H1 (cell line): ENCODE results near the gene LRTM1. TPM values are rescaled to one million over a fixed set of nuclear protein-coding genes. Genes with fewer than 3 reads are reported as not detected.

ENCODE experiments used
- CTCF ChIA-PET: fragments of 300-600 bp; sonication (Branson Sonifier 250); formaldehyde crosslinking; loops from one replicate; lab custom pipeline; 2021; ENCODE audit not compliant: partially characterized antibody; lab: Charles Lee
- POLR2A ChIA-PET: fragments of 300-600 bp; sonication (Branson Sonifier 250); formaldehyde crosslinking; loops from one replicate; lab custom pipeline; 2021; ENCODE audit warnings: inconsistent platforms; ENCODE audit not compliant: partially characterized antibody; lab: Charles Lee
- DNase-seq, 2 experiments: peaks; one replicate each; pipeline versions ENCODE4 v3.0.0 to v3.0.0-alpha.2; 2010 to 2022; ENCODE audit warnings: low spot score in 2 of 2, low read depth in 1 of 2, mixed read lengths in 1 of 2
- FAIRE-seq: peaks from 2 replicates; lab custom pipeline; 2011; peaks lifted over from hg19 to GRCh38; lab: Jason Lieb, UNC
- H2AFZ ChIP-seq: 2 replicates; pipeline ENCODE4 v1.8.1; 2012; ENCODE audit warnings: low read length, inconsistent platforms
- H2AK5ac ChIP-seq: 2 replicates; pipeline ENCODE4 v1.6.1; 2013; ENCODE audit warnings: low read depth, low read length
- H2BK120ac ChIP-seq: replicated peaks from 2 replicates; pipeline ENCODE3; 2013; ENCODE audit warnings: low read depth, low read length, inconsistent platforms
- H2BK12ac ChIP-seq: 2 replicates; pipeline ENCODE4 v1.6.1; 2013; ENCODE audit warnings: low read depth, low read length
- H2BK15ac ChIP-seq: 2 replicates; pipeline ENCODE4 v1.6.1; 2013; ENCODE audit warnings: low read length
- H2BK20ac ChIP-seq: 2 replicates; pipeline ENCODE4 v1.6.1; 2013; ENCODE audit warnings: low read length
- H2BK5ac ChIP-seq: 2 replicates; pipeline ENCODE4 v1.6.1; 2013; ENCODE audit warnings: low read depth, low read length
- H3K14ac ChIP-seq: 2 replicates; pipeline ENCODE4 v1.6.1; 2013; ENCODE audit warnings: inconsistent platforms; ENCODE audit not compliant: insufficient read length
- H3K18ac ChIP-seq: 2 replicates; pipeline ENCODE4 v1.6.1; 2013; ENCODE audit warnings: low read length; ENCODE audit errors: extremely low read depth
- H3K23ac ChIP-seq: 2 replicates; pipeline ENCODE4 v1.6.1; 2013; ENCODE audit warnings: inconsistent platforms; ENCODE audit not compliant: insufficient read length
- H3K23me2 ChIP-seq: 2 replicates; pipeline ENCODE4 v1.6.1; 2013; ENCODE audit warnings: low read depth, low read length
- H3K27ac ChIP-seq: 2 replicates; pipeline ENCODE4 v1.6.1; 2011; ENCODE audit warnings: low read depth, low read length, inconsistent platforms
- H3K27me3 ChIP-seq, 4 experiments: replicated peaks in 1 of 4; 1 replicate in 1 of 4; 2 replicates in 3 of 4; pipeline versions ENCODE4 v1.6.1 to v1.8.1; 2011 to 2013; ENCODE audit warnings: low read length in 3 of 4, mild to moderate bottlenecking in 3 of 4, inconsistent platforms in 2 of 4, mixed read lengths in 2 of 4, moderate library complexity in 1 of 4; ENCODE audit not compliant: control insufficient read depth in 3 of 4, insufficient read depth in 3 of 4; ENCODE audit errors: extremely low read depth in 1 of 4
- H3K36me3 ChIP-seq, 4 experiments: 2 replicates each; pipeline versions ENCODE4 v1.6.1 to v1.8.1; 2011 to 2013; ENCODE audit warnings: mild to moderate bottlenecking in 4 of 4, low read length in 3 of 4, moderate library complexity in 2 of 4, control low read depth in 1 of 4, inconsistent platforms in 1 of 4; ENCODE audit not compliant: insufficient read depth in 4 of 4, control insufficient read depth in 2 of 4
- H3K4ac ChIP-seq: replicated peaks from 2 replicates; pipeline ENCODE3; 2013; ENCODE audit warnings: low read length, low read depth, mixed read lengths, inconsistent platforms; ENCODE audit not compliant: insufficient read length
- H3K4me1 ChIP-seq, 4 experiments: replicated peaks in 1 of 4; 1 replicate in 1 of 4; 2 replicates in 3 of 4; pipeline versions ENCODE4 v1.6.1 to v1.8.1; 2011 to 2013; ENCODE audit warnings: low read length in 3 of 4, inconsistent platforms in 2 of 4, mixed read lengths in 1 of 4; ENCODE audit not compliant: insufficient read depth in 4 of 4, control insufficient read depth in 3 of 4
- H3K4me2 ChIP-seq, 2 experiments: 2 replicates each; pipeline versions ENCODE4 v1.6.1 to v1.8.1; 2011 to 2013; ENCODE audit warnings: low read depth in 2 of 2, low read length in 2 of 2, control low read depth in 1 of 2, inconsistent platforms in 1 of 2, mild to moderate bottlenecking in 1 of 2; ENCODE audit not compliant: insufficient read depth in 1 of 2
- H3K4me3 ChIP-seq, 4 experiments: fragments of 200-600, 300-600 bp in 1 of 4; sonication (generic), shearing (Covaris generic), sonication (Bioruptor Twin) in 1 of 4; 2 replicates each; pipeline versions ENCODE4 v1.5.1 to v1.8.1; 2011 to 2016; ENCODE audit warnings: low read length in 4 of 4, low read depth in 3 of 4, control low read depth in 2 of 4, inconsistent platforms in 2 of 4, mild to moderate bottlenecking in 2 of 4, mixed read lengths in 1 of 4, moderate library complexity in 1 of 4; ENCODE audit not compliant: insufficient read depth in 2 of 4; ENCODE audit errors: extremely low read depth in 1 of 4
- H3K56ac ChIP-seq: replicated peaks from 2 replicates; pipeline ENCODE3; 2013; ENCODE audit warnings: low read depth, mild to moderate bottlenecking, mixed read lengths, low read length, inconsistent platforms; ENCODE audit not compliant: insufficient read length
- H3K79me1 ChIP-seq: 2 replicates; pipeline ENCODE4 v1.6.1; 2013; ENCODE audit warnings: low read depth, low read length, control low read depth
- H3K79me2 ChIP-seq, 2 experiments: 2 replicates each; pipeline versions ENCODE4 v1.6.1 to v1.8.1; 2012 to 2013; ENCODE audit warnings: low read length in 2 of 2, mild to moderate bottlenecking in 2 of 2, inconsistent platforms in 1 of 2; ENCODE audit not compliant: insufficient read depth in 2 of 2, control insufficient read depth in 1 of 2
- H3K9ac ChIP-seq, 4 experiments: replicated peaks in 1 of 4; 1 replicate in 1 of 4; 2 replicates in 3 of 4; pipeline versions ENCODE4 v1.6.1 to v1.8.1; 2011 to 2013; ENCODE audit warnings: low read depth in 3 of 4, low read length in 3 of 4, control low read depth in 2 of 4, mild to moderate bottlenecking in 2 of 4, moderate library complexity in 2 of 4, inconsistent platforms in 1 of 4; ENCODE audit errors: extremely low read depth in 1 of 4
- H3K9me3 ChIP-seq, 2 experiments: 2 replicates each; pipeline versions ENCODE4 v1.6.1 to v1.8.1; 2012 to 2013; ENCODE audit warnings: mild to moderate bottlenecking in 2 of 2, moderate library complexity in 2 of 2, control low read depth in 1 of 2, inconsistent platforms in 1 of 2, low read depth in 1 of 2, low read length in 1 of 2, mixed read lengths in 1 of 2; ENCODE audit not compliant: insufficient read depth in 2 of 2
- H4K20me1 ChIP-seq, 2 experiments: replicated peaks in 1 of 2; 2 replicates each; pipeline versions ENCODE3 to v1.8.1; 2011 to 2013; ENCODE audit warnings: inconsistent platforms in 2 of 2, low read length in 2 of 2, mild to moderate bottlenecking in 1 of 2; ENCODE audit not compliant: insufficient read depth in 2 of 2, control insufficient read depth in 1 of 2
- H4K5ac ChIP-seq: 2 replicates; pipeline ENCODE4 v1.6.1; 2013; ENCODE audit warnings: low read length, low read depth, mixed read lengths, inconsistent platforms; ENCODE audit not compliant: insufficient read length
- H4K8ac ChIP-seq: 2 replicates; pipeline ENCODE4 v1.8.0; 2013; ENCODE audit warnings: mild to moderate bottlenecking, moderate library complexity, low read length, inconsistent platforms; ENCODE audit not compliant: insufficient read depth; ENCODE audit errors: extremely low read depth
- H4K91ac ChIP-seq: replicated peaks from 2 replicates; pipeline ENCODE3; 2013; ENCODE audit warnings: low read length, mixed read lengths, inconsistent platforms; ENCODE audit not compliant: insufficient read length
- CEBPB ChIP-seq: IDR thresholded peaks from 2 replicates; pipeline ENCODE4 v1.6.1; 2012; ENCODE audit warnings: low read depth, low read length
- CHD1 ChIP-seq: IDR thresholded peaks from 2 replicates; pipeline ENCODE4 v1.6.1; 2012; ENCODE audit warnings: low read depth, low read length, improper control_type of control experiment
- MAFK ChIP-seq: IDR thresholded peaks from 2 replicates; pipeline ENCODE4 v1.6.1; 2012; ENCODE audit warnings: low read depth, mild to moderate bottlenecking, improper control_type of control experiment, low read length
- POLR2AphosphoS5 ChIP-seq: IDR thresholded peaks from 2 replicates; pipeline ENCODE4 v1.6.1; 2011; ENCODE audit warnings: low read depth, low read length
- RXRA ChIP-seq: IDR thresholded peaks from 2 replicates; pipeline ENCODE4 v1.6.1; 2011; ENCODE audit warnings: low read depth, mild to moderate bottlenecking, low read length, moderate library complexity; ENCODE audit not compliant: insufficient read depth
- SAP30 ChIP-seq: fragments of 300-600 bp; sonication (generic); IDR thresholded peaks from 2 replicates; pipeline ENCODE4 v1.7.1; 2012; ENCODE audit warnings: low read length, moderate library complexity, mild to moderate bottlenecking, inconsistent platforms; ENCODE audit not compliant: insufficient read depth, insufficient replicate concordance
- SIRT6 ChIP-seq: IDR thresholded peaks from one replicate; pipeline ENCODE4 v1.7.1; 2012; ENCODE audit warnings: low read length, inconsistent platforms
- WGBS, 2 experiments: shearing (Covaris generic) in 1 of 2; methylation state at CpG; one replicate each; pipeline versions ENCODE4 v1.1.6 to v1.1.7; 2013 to 2015; ENCODE audit warnings: low lambda C conversion rate in 2 of 2, mixed read lengths in 2 of 2, inconsistent platforms in 1 of 2, low coverage in 1 of 2, missing lambda C conversion rate in 1 of 2; ENCODE audit not compliant: insufficient replicate concordance in 2 of 2, insufficient coverage in 1 of 2, insufficient read length in 1 of 2; ENCODE audit errors: extremely low coverage in 1 of 2, missing lambda C conversion rate in 1 of 2; 5-methylcytosine and 5-hydroxymethylcytosine counted together
- polyA plus RNA-seq, 7 experiments: library from polyadenylated mRNA; depleted of rRNA in 3 of 7; stranded (reverse) in 5 of 7; unstranded in 2 of 7; fragments of >200 nt in 5 of 7; fragments of 200-250 nt in 2 of 7; gene quantifications; 1 replicate in 5 of 7; 2 replicates in 1 of 7; 4 replicates in 1 of 7; pipeline versions ENCODE4 v1.2.1 to v1.2.3, GENCODE V29; 2011 to 2013; ENCODE audit warnings: missing spikeins in 2 of 7, mixed read lengths in 2 of 7
- total RNA-seq: library from RNA; stranded (reverse); fragmentation: NEBNext Ultra II Directional; extraction: Animal tissue kit (Norgen Biotek cat#: 25700); gene quantifications from 2 replicates; pipeline ENCODE4 v1.2.1, GENCODE V29; 2021
- TF ChIP-seq, protein P1 (sequence below): IDR thresholded peaks from 2 replicates; pipeline ENCODE4 v1.6.1; 2012; ENCODE audit warnings: inconsistent platforms

The LRTM1 gene
- total and polyA plus RNA-seq, 2 of the 8 experiments (the other 6 are each of a cell fraction or from before 2014, with no cell fraction given) = not detected

DNA sequence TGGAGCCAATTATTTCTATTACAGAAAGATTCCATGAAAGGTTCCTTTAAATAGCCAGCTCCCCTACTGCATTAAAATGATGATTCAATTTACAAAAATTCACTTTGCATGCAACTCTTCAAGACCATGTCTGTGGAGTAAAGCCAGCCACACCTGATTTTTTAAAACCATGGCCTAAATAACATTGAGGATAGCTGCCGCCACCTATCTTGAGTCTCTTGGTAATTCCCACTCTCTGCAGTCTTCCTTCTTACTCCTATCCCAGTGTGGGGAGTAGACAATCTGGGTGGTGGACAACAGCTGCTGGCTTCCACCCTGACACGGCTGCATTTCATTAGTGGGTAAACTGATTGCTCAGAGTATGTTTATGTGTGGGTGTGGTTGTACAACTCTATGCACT is 10.7 kb downstream of the LRTM1 start:
- H3K4ac ChIP-seq = no peak overlapping the region
- H2AK5ac ChIP-seq = no peak overlapping the region
- no peaks in the 10 kb centered on the region for H3K79me1 ChIP-seq
- no peaks in the 10 kb centered on the region for H3K23me2 ChIP-seq
- no peaks in the 10 kb centered on the region for H3K79me2 ChIP-seq
- no peak overlapping the region for H2BK20ac ChIP-seq
- no peak overlapping the region for H3K27ac ChIP-seq
- H3K23ac ChIP-seq = no peak overlapping the region
- CTCF ChIA-PET = no interaction called here
- H4K20me1 ChIP-seq = no peaks in the 10 kb centered on the region
- H4K91ac ChIP-seq = no peak overlapping the region
- no peaks in the 10 kb centered on the region for H3K27me3 ChIP-seq
- POLR2A ChIA-PET = no interaction called here
- no peak overlapping the region for H4K5ac ChIP-seq
- no peak for FAIRE-seq
- no peak overlapping the region for H3K14ac ChIP-seq
- no peak overlapping the region for H2BK15ac ChIP-seq
- H2BK12ac ChIP-seq = no peak overlapping the region
- no peak overlapping the region for H3K4me3 ChIP-seq
- H3K36me3 ChIP-seq = 0 out of 8 replicates have a peak, but pooled peaks cover 0 to 4% (median 0%) of the 10 kb centered on the region in 4 experiments
- H4K8ac ChIP-seq = no peak overlapping the region
- H2AFZ ChIP-seq = no peak overlapping the region
- H2BK120ac ChIP-seq = no peak overlapping the region
- no peak overlapping the region for H3K9ac ChIP-seq
- H3K4me1 ChIP-seq = no peaks in the 10 kb centered on the region
- H3K18ac ChIP-seq = no peak overlapping the region
- H3K9me3 ChIP-seq = peaks cover 0 to 1% of the 10 kb centered on the region in 2 experiments; a peak in 1 of 4 replicates
- H2BK5ac ChIP-seq = no peak overlapping the region
- no peak overlapping the region for H3K56ac ChIP-seq
- no peak overlapping the region for H3K4me2 ChIP-seq
- no peak for DNase-seq
- 94% methylated on average over 2 of the region's 2 CpGs; no CpG with 5 or more reads in 1 of the 2 experiments for WGBS, 2 experiments
- TF ChIP-seq SAP30 = no peak
- no peak for TF ChIP-seq CHD1
- TF ChIP-seq SIRT6 = no peak
- TF ChIP-seq, protein P1, sequence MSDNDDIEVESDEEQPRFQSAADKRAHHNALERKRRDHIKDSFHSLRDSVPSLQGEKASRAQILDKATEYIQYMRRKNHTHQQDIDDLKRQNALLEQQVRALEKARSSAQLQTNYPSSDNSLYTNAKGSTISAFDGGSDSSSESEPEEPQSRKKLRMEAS = no peak
- no peak for TF ChIP-seq POLR2AphosphoS5
- TF ChIP-seq CEBPB = no peak
- TF ChIP-seq MAFK = no peak
- TF ChIP-seq RXRA = no peak
